Gastroesophageal sphincter (tissue), 4 donors: ENCODE data around the gene DISC1. TPM values are rescaled to one million over a fixed set of nuclear protein-coding genes. Genes with fewer than 3 reads are reported as not detected.
"Not testable (repeated sequence)": the region's sequence is repeated elsewhere in the genome, so short reads cannot be mapped to it uniquely, and the experiment has no call there.

ENCODE experiments used
- ATAC-seq: fragments of 150-250 bp; one replicate; pipeline ENCODE4 v1.9.1; 2016; ENCODE audit warnings: mild to moderate bottlenecking, moderate library complexity
- H3K27ac ChIP-seq, 4 donors: fragments of 200-600 bp; sonication (generic) in 3 of 4; 1 replicate in 3 of 4; 2 replicates in 1 of 4; pipeline ENCODE4 v1.5.1; 2016 to 2019
- H3K27me3 ChIP-seq: fragments of 200-600 bp; sonication (generic); one replicate; pipeline ENCODE4 v1.5.1; 2019
- H3K36me3 ChIP-seq, 2 donors: fragments of 200-600 bp; sonication (generic); one replicate each; pipeline ENCODE4 v1.5.1; 2019; ENCODE audit warnings: control low read depth in 1 of 2
- H3K4me1 ChIP-seq, 3 donors: fragments of 200-600 bp; sonication (generic); 1 replicate in 2 of 3; 2 replicates in 1 of 3; pipeline ENCODE4 v1.5.1; 2016 to 2019; ENCODE audit warnings: control low read depth in 2 of 3
- H3K4me3 ChIP-seq, 2 donors: fragments of 200-600 bp; sonication (generic); one replicate each; pipeline ENCODE4 v1.5.1; 2019; ENCODE audit warnings: mild to moderate bottlenecking in 1 of 2, moderate library complexity in 1 of 2
- H3K9me3 ChIP-seq, 3 donors: fragments of 200-600 bp; sonication (generic); one replicate each; pipeline ENCODE4 v1.5.1; 2017 to 2019; ENCODE audit warnings: control low read depth in 2 of 3
- EP300 ChIP-seq: sonication (generic); formaldehyde crosslinking; IDR thresholded peaks from one replicate; pipeline ENCODE4 v1.6.1; 2017; ENCODE audit warnings: antibody characterized with exemption, mild to moderate bottlenecking
- POLR2A ChIP-seq, 2 donors: fragments of 450-650 bp; IDR thresholded peaks; one replicate each; pipeline ENCODE4 v1.6.1; 2017; ENCODE audit warnings: antibody characterized with exemption in 2 of 2, mild to moderate bottlenecking in 2 of 2, moderate library complexity in 1 of 2
- POLR2AphosphoS5 ChIP-seq: sonication (generic); formaldehyde crosslinking; IDR thresholded peaks from one replicate; pipeline ENCODE4 v1.6.1; 2017; ENCODE audit warnings: antibody characterized with exemption
- WGBS, 2 donors: methylation state at CpG; one replicate each; pipeline ENCODE4 v1.1.5; 2018; ENCODE audit warnings: low coverage in 1 of 2; 5-methylcytosine and 5-hydroxymethylcytosine counted together
- total RNA-seq, 4 donors: library from RNA; depleted of rRNA; stranded (reverse); fragments of >200 nt; gene quantifications; one replicate each; pipeline ENCODE4 v1.1.0, GENCODE V29; 2016
- TF ChIP-seq, protein P1 (sequence below), 4 experiments: fragments of 200-600 bp in 2 of 4; fragments of 450-650 bp in 2 of 4; sonication (generic) in 1 of 4; IDR thresholded peaks; one replicate each; pipeline ENCODE4 v1.5.1; 2017 to 2019; ENCODE audit warnings: antibody characterized with exemption in 4 of 4, mild to moderate bottlenecking in 2 of 4, moderate library complexity in 2 of 4

DISC1 gene
- total RNA-seq, 4 donors from 2014 or later, result 4.4 to 9.8 (median 6.8) TPM

DNA sequence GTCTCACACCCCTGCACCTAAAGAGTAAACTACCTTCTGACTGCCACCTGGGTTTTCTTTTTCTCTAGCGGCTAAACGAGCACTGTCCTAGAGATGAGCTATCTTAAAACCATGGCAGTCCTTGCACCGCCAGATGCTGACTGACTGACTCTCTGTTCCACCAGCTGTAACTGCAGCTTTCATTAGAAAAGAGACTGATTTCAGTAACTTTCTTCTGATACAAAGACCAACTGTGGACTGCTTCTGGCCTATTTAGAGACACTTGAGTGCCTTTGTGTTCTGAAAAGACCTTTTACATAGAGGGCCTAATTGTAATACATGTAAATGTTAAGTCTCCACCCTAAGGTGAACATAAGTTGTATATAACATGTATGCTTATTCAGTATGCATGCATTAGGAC lies 152.5 kb downstream of the DISC1 start:
- WGBS, 2 donors, result 90 to 94% methylated on average over 3 of the region's 3 CpGs
- ATAC-seq, result no peak
- Histone ChIP-seq H3K4me3 (no peak overlapping the region), H3K36me3 (no peaks in the 10 kb centered on the region), H3K9me3 (no peaks in the 10 kb centered on the region), H3K27ac (peak overlapping the region in 1 of 4 donors; percentile 50), H3K27me3 (no peaks in the 10 kb centered on the region), H3K4me1 (peaks cover 0 to 17% (median 7%) of the 10 kb centered on the region in 3 donors)
- TF ChIP-seq, protein P1, sequence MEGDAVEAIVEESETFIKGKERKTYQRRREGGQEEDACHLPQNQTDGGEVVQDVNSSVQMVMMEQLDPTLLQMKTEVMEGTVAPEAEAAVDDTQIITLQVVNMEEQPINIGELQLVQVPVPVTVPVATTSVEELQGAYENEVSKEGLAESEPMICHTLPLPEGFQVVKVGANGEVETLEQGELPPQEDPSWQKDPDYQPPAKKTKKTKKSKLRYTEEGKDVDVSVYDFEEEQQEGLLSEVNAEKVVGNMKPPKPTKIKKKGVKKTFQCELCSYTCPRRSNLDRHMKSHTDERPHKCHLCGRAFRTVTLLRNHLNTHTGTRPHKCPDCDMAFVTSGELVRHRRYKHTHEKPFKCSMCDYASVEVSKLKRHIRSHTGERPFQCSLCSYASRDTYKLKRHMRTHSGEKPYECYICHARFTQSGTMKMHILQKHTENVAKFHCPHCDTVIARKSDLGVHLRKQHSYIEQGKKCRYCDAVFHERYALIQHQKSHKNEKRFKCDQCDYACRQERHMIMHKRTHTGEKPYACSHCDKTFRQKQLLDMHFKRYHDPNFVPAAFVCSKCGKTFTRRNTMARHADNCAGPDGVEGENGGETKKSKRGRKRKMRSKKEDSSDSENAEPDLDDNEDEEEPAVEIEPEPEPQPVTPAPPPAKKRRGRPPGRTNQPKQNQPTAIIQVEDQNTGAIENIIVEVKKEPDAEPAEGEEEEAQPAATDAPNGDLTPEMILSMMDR (IDR thresholded peaks at IDR 0.05), result no peak
- TF ChIP-seq POLR2AphosphoS5, result no peak

DNA sequence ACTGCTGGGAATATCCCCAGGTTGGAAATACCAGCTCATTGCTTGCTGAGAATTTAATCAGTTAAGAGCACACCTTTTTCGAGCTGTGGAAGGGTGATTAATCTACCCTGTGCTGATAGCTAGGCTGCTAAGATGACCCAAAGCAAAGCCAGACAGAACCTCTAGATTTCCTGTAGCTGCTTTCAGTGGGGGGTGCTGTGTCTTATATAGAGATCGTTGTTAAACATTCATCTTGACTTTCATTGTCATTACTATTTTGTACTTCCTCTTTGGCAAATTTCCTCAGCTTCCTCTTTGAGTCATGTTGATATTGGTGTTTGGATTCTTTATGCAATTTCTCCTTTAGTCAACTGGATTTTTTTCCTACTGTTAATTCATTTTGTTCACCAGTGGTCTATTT lies 155.3 kb downstream of the DISC1 start:
- Histone ChIP-seq H3K36me3 (no peaks in the 10 kb centered on the region), H3K27ac (no peak overlapping the region), H3K4me1 (peaks cover 0 to 17% (median 7%) of the 10 kb centered on the region in 3 donors), H3K27me3 (no peaks in the 10 kb centered on the region), H3K9me3 (no peaks in the 10 kb centered on the region), H3K4me3 (no peak overlapping the region)
- no peak for ATAC-seq
- TF ChIP-seq EP300, result no peak
- no peak for TF ChIP-seq POLR2A (IDR thresholded peaks at IDR 0.05)
- no peak for TF ChIP-seq POLR2AphosphoS5
- TF ChIP-seq, protein P1 (IDR thresholded peaks at IDR 0.05), result no peak
- WGBS, 2 donors, result 27 to 43% methylated on average over 2 of the region's 2 CpGs

DNA sequence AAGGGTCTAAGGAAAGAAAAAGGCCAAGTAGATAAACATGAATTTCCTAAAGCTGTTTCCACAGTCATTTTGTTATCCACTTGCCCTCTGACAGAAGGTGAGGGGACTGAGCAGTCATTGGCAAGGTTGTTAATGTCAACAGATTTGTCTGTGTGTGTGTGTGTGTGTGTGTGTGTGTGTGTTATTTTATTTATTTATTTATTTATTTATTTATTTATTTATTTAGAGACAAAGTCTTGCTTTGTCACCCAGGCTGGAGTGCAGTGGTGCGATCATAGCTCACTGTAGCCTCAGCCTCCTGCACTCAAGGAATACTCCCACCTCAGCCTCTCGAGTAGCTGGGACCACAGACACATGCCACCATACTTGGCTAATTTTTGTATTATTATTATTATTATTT lies 158.5 kb downstream of the DISC1 start:
- H3K4me1 ChIP-seq, H3K36me3 ChIP-seq, H3K27ac ChIP-seq, H3K27me3 ChIP-seq, H3K4me3 ChIP-seq, H3K9me3 ChIP-seq, ATAC-seq: not testable (repeated sequence)
- 94 to 95% methylated on average over 2 of the region's 2 CpGs for WGBS, 2 donors

DNA sequence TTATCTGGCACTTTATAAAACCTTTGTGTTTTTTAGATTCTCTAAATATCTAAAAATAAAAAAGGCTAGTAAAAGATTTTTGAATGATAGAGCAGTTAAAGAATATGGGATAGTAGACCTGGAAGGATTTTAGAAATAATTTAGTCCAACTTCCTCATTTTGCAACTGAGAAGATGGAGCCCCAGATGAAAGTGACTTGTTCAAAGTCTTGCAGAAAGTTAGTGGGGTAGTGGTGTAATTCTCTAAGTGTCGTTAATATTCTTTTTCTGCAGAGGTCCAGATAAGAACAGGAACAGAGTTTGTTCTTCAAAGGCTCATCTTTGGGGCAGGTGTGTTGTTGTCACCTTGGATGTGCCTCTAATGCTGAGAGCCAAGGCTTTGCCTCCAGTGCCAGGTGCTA lies 159.5 kb downstream of the DISC1 start:
- Histone ChIP-seq H3K4me1 (peaks cover 0 to 5% (median 2%) of the 10 kb centered on the region in 3 donors), H3K27me3 (no peaks in the 10 kb centered on the region), H3K36me3 (no peaks in the 10 kb centered on the region), H3K4me3 (no peak overlapping the region), H3K9me3 (no peaks in the 10 kb centered on the region), H3K27ac (no peak overlapping the region)
- WGBS, 2 donors, result 75 to 93% methylated on average over 1 of the region's 1 CpG
- no peak for ATAC-seq
- TF ChIP-seq POLR2AphosphoS5, result no peak
- TF ChIP-seq EP300, result no peak
- TF ChIP-seq, protein P1 (IDR thresholded peaks at IDR 0.05), result no peak
- TF ChIP-seq POLR2A (IDR thresholded peaks at IDR 0.05), result no peak

DNA sequence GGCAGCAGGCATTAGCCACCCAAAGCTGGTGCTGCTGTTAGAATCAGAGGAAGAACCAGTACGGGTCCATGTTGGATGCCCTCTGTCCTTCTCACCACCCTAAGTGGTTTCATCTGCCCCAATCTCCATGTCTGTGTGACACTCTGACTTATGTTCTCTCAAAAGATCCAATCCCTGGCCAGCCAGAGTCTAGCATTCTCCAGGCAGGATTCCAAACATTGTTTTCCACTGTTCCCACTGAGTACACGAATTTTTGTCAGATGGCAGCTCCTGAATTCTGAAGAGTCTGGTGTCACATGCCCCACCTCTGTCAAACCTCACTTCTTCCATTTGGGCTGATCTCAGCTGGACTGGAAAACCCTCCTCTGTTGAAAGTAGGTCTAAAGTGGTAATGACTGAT lies 166.0 kb downstream of the DISC1 start:
- Histone ChIP-seq H3K9me3 (no peaks in the 10 kb centered on the region), H3K4me1 (no peaks in the 10 kb centered on the region), H3K27ac (no peak overlapping the region), H3K27me3 (no peaks in the 10 kb centered on the region), H3K4me3 (no peak overlapping the region), H3K36me3 (no peaks in the 10 kb centered on the region)
- ATAC-seq, result no peak
- TF ChIP-seq EP300, result no peak
- TF ChIP-seq, protein P1 (IDR thresholded peaks at IDR 0.05), result no peak
- TF ChIP-seq POLR2A (IDR thresholded peaks at IDR 0.05), result no peak
- no peak for TF ChIP-seq POLR2AphosphoS5
- WGBS, 2 donors, result 49 to 64% methylated on average over 2 of the region's 2 CpGs
